OCI-LY3 (cell line): ENCODE measurements around the gene NME3.

ENCODE experiments used
- H2AFZ ChIP-seq: fragments of 200-600, 300-600 bp; shearing (Covaris generic); 2 replicates; pipeline ENCODE4 v1.6.0; 2014; ENCODE audit warnings: antibody characterized with exemption, low read depth, low read length
- H3K27ac ChIP-seq: fragments of 200-600, 300-600 bp; sonication (generic); 2 replicates; pipeline ENCODE4 v1.5.1; 2014; ENCODE audit warnings: mild to moderate bottlenecking, low read length, moderate library complexity, mixed read lengths
- H3K27me3 ChIP-seq: fragments of 200-600, 300-600 bp; sonication (generic); 2 replicates; pipeline ENCODE4 v1.6.1; 2014; ENCODE audit warnings: low read depth, low read length, mixed read lengths
- H3K36me3 ChIP-seq: fragments of 200-600, 300-600 bp; sonication (generic); replicated peaks from 2 replicates; pipeline ENCODE3; 2014; ENCODE audit warnings: low read depth, low read length, mixed read lengths
- H3K4me1 ChIP-seq: fragments of 300-600, 200-600 bp; sonication (generic); 2 replicates; pipeline ENCODE4 v1.6.1; 2014; ENCODE audit warnings: low read length, mixed read lengths
- H3K4me2 ChIP-seq: fragments of 200-600, 300-600 bp; sonication (generic); 2 replicates; pipeline ENCODE4 v1.6.1; 2014; ENCODE audit warnings: low read length, mixed read lengths
- H3K4me3 ChIP-seq: fragments of 300-600, 200-600 bp; sonication (generic); 2 replicates; pipeline ENCODE4 v1.5.1; 2014; ENCODE audit warnings: antibody characterized with exemption, mild to moderate bottlenecking, low read length, moderate library complexity
- H3K79me2 ChIP-seq: fragments of 300-600, 200-600 bp; shearing (Covaris generic); 2 replicates; pipeline ENCODE4 v1.6.1; 2014; ENCODE audit warnings: mild to moderate bottlenecking, low read length, mixed read lengths
- H3K9ac ChIP-seq: fragments of 300-600, 200-600 bp; shearing (Covaris generic); 2 replicates; pipeline ENCODE4 v1.6.0; 2014; ENCODE audit warnings: mild to moderate bottlenecking, low read length, moderate library complexity
- H3K9me3 ChIP-seq: fragments of 200-600, 300-600 bp; shearing (Covaris generic); 2 replicates; pipeline ENCODE4 v1.6.1; 2014; ENCODE audit warnings: low read length, mixed read lengths; ENCODE audit not compliant: insufficient read depth
- H4K20me1 ChIP-seq: fragments of 200-600, 300-600 bp; sonication (generic); 2 replicates; pipeline ENCODE4 v1.6.1; 2016; ENCODE audit warnings: low read length, mixed read lengths; ENCODE audit not compliant: insufficient read depth
- CTCF ChIP-seq: fragments of 200-600, 300-600 bp; sonication (generic); IDR thresholded peaks from 2 replicates; pipeline ENCODE4 v1.5.1; 2014; ENCODE audit warnings: antibody characterized with exemption, low read length, low read depth
- EZH2phosphoT487 ChIP-seq: fragments of 200-600 bp; shearing (Covaris generic); IDR thresholded peaks from 2 replicates; pipeline ENCODE4 v1.6.1; 2018; ENCODE audit warnings: antibody characterized with exemption, mixed run types, low read depth

Gene NME3

DNA sequence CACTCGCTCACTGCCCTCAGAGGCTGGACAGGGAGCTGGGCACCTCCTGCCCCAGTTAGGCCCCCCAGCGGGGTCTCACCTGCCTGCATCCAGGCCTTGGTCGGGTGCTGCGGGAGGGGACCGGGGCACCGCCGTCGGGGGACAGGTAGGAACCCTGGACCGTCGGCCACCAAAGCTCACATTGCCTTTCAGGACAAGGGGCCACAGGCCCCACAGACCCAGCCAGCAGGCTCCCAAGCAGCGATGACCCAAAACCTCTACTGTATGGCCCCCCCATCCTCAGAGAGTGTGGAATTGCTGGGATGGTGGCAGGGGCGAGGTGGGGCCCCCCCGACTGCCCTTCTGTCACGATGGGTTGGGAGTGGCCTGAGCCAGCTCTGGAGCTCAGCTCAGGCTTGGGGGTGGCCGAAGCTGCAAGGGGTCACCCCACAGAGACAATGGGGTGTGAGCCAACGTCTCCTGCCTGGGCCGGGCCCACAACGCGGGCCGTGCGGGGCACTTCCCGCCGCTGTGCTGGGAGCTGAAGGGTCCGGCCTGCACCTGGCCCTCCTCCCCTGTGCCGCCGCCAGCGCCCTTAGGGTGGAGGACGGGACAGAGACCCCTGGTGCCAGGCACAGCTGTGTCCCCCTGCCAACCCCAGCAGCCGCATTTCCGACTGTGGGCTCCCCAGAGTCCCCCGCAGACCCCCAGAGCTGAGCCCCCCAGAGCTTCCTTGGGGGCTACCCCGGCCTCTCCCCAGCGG, 21.7 kb upstream of the NME3 start:
- Histone ChIP-seq H3K36me3 (no peaks in the 10 kb centered on the region), H3K4me1 (no peaks in the 10 kb centered on the region), H2AFZ (no peak overlapping the region), H3K9ac (no peak overlapping the region), H3K4me3 (no peak overlapping the region), H3K4me2 (no peak overlapping the region), H3K27me3 (no peaks in the 10 kb centered on the region), H3K27ac (no peak overlapping the region), H3K9me3 (no peaks in the 10 kb centered on the region), H4K20me1 (no peaks in the 10 kb centered on the region), H3K79me2 (no peaks in the 10 kb centered on the region)
- TF ChIP-seq CTCF = no peak
- TF ChIP-seq EZH2phosphoT487 = no peak

DNA sequence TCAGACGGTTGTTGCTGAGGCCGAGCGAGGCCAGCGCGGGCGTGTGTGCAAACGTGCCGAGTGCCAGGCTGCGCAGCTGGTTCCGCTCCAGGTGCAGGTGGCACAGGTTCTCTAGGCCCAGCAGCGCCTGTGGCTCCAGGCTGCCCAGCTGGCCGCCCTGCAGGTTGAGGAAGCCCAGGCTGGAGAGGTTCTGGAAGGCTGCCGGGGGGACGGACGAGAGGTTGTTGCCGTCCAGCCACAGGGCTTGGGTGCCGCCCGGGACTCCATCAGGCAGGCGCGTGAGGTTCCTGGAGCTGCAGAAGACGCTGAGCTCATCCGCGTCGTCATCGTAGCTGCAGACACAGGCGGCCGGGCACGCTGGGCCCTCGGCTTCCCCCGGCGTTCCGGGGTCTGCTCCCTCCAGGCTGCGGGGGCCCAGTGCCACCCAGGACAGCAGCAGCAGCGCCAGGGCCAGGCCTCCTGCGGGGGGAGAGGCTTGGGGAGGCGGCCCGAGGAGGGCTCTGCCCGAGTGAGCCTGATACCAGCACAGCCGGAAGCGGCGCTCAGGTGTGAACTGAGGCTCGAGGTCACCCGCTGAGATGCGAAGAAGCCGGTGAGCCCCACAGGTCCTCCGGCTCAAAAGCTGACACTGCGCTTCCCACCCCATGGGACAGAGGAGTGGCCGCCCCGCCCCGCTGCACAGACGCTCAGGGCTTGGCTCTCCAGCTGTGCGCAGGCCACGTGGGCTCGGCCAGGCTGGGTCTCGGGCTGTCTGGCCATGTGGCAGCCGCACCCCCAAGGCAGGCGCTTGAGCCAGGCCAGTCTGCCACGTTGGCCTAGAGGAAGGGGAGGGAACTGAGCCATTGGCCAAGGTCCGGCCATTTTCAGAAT, 20.8 kb upstream of the NME3 start:
- Histone ChIP-seq H3K79me2 (peaks cover 6% of the 10 kb centered on the region; the same call in 1 of the 2 replicates), H3K4me2 (no peak overlapping the region), H3K9ac (no peak overlapping the region), H3K9me3 (no peaks in the 10 kb centered on the region), H3K36me3 (no peaks in the 10 kb centered on the region), H2AFZ (no peak overlapping the region), H4K20me1 (no peaks in the 10 kb centered on the region), H3K4me1 (no peaks in the 10 kb centered on the region), H3K27me3 (no peaks in the 10 kb centered on the region), H3K27ac (no peak overlapping the region), H3K4me3 (no peak overlapping the region)
- TF ChIP-seq CTCF (no peak), EZH2phosphoT487 (no peak)

GRCh38 chr16:1791256-1791942, 20.1 kb upstream of the NME3 start:
- Histone ChIP-seq H3K27ac (no peak overlapping the region), H3K9me3 (no peaks in the 10 kb centered on the region), H3K4me3 (no peak overlapping the region), H3K4me2 (no peak overlapping the region), H2AFZ (no peak overlapping the region), H3K9ac (no peak overlapping the region), H3K79me2 (peaks cover 13% of the 10 kb centered on the region), H4K20me1 (no peaks in the 10 kb centered on the region), H3K4me1 (no peaks in the 10 kb centered on the region), H3K27me3 (no peaks in the 10 kb centered on the region), H3K36me3 (no peaks in the 10 kb centered on the region)
- TF ChIP-seq CTCF = no peak
- TF ChIP-seq EZH2phosphoT487 = no peak
